GM18519 (cell line): Measurements from ENCODE around the gene ABHD3.
"Not testable (repeated sequence)": the region's sequence is repeated elsewhere in the genome, so short reads cannot be mapped to it uniquely, and the experiment has no call there.

ENCODE experiments used
- ATAC-seq: cut with Tn5 transposase; IDR thresholded peaks from one replicate; pipeline ENCODE4 v1.9.1; 2021; ENCODE audit warnings: mild to moderate bottlenecking, moderate library complexity; ENCODE audit not compliant: unreplicated experiment, low FRiP score

Gene ABHD3, protein sequence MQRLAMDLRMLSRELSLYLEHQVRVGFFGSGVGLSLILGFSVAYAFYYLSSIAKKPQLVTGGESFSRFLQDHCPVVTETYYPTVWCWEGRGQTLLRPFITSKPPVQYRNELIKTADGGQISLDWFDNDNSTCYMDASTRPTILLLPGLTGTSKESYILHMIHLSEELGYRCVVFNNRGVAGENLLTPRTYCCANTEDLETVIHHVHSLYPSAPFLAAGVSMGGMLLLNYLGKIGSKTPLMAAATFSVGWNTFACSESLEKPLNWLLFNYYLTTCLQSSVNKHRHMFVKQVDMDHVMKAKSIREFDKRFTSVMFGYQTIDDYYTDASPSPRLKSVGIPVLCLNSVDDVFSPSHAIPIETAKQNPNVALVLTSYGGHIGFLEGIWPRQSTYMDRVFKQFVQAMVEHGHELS

DNA sequence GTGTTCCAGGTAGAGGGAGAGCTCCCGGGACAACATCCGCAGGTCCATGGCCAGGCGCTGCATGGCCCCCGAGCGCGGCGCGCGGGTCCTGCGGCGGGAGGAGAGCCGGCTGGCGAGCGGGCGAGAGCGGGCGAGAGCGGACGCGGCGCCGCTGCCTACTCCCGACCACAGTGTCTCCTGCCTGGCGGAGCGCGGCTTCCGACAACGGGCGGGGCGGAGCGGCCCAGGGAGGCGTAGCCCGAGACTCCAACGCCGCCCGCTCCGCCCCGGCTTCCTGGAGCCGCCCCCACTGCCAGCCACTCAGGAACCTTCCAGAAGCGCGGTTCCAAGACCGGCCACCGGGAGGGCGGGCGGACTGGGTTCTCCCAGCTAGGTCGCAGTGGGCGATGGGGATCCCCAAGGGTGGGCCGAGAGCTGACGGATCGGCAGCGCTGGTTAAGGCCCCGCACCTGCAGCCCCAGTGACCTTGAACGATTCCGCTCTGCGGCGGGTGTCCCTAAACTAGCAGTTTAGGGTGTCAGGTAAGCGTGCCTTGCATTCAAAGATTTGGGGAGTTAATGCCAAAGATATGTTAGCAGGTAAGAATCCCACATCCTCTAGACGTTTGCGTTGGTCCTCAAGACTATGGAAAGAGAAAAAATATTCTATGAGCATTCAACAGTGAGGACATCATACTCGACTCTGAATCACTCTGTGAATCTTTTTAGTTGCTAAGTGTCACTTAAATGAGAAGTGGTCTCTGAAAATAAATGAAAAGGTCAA lies at the start of gene ABHD3:
Gene ABHD3, minus strand, starts transcription at position 172 of the 762 bp plus-strand sequence. Its CDS starts 109 bp downstream, at position 63.
- ATAC-seq, result peak; percentile 88

DNA sequence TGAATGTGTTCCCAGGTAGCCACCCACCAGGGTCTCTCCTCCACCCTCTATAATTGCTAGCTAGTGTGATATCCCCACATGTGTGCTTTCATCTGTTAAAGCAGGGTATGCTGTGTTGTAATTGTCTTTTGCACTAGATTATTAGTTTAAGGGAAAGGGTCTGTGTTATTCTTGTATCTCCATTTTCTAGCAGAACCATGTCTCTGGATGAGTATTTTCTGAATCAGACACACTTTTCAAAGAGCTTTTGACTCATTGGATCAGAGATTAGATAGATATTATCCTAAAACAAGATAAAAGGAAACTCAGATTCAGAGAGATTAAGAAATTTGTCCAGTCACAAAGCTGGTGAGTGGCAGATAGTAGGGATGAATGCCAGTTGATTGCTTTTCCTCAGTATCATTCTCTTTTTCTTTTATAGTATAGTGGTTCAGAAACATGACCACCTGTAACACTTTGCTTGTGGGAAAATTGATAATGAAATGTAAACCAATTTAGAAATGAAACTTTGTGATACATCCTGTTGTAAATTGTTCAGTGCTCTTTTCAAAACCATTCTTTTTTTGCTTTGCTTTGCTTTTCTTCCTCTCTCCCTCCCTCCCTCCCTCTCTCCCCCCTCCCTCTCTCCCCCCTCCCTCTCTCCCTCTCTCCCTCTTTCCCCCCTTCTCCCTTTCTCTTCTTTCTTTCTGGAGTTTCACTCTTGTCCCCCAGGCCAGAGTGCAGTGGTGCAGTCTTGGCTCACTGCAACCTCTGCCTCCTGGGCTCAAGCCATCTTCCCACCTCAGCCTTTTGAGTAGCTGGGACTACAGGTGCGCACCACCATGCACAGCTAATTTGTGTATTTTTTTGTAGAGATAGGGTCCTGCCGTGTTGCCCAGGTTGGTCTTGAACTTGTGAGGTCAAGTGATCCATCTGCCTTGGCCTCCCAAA lies 43.5 kb upstream of the ABHD3 start:
- no peak for ATAC-seq

DNA sequence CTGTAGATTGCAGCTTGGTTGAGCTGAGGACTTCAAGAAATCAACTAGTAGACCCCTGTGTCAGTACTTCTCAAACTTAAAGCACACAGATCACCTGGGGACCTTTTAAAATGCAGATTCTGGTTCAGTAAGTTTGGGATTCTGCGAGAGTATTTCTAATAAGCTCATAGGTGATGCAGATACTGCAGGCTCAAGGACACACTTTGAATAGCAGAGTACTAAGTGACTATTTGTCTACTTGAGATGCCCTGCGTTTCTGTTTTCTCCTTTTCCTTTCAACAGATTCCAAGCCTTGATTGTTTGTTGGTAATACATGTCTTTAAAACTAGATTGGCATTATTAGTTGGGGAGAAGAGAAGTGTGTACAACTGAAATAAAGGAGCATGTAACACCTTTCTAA lies 42.7 kb upstream of the ABHD3 start:
- no peak for ATAC-seq

DNA sequence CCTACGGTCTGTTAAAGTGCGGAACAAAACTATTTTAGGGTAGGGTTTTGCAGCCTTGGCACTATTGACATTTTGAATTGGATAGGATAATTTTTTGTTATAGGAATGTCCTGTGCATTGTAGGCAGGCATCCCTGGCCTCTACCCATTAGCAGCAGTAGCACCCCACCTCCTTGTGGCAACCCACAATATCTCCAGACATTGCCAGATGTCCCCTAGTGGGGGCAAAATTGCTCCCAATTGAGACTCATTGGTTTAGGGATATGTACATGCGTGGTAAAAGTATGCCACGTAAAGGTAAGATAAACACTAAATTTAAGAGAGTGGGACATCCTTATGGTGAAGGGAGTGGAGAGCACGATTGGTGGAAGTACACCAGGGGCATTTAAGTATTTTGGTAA lies 40.7 kb upstream of the ABHD3 start:
- no peak for ATAC-seq

DNA sequence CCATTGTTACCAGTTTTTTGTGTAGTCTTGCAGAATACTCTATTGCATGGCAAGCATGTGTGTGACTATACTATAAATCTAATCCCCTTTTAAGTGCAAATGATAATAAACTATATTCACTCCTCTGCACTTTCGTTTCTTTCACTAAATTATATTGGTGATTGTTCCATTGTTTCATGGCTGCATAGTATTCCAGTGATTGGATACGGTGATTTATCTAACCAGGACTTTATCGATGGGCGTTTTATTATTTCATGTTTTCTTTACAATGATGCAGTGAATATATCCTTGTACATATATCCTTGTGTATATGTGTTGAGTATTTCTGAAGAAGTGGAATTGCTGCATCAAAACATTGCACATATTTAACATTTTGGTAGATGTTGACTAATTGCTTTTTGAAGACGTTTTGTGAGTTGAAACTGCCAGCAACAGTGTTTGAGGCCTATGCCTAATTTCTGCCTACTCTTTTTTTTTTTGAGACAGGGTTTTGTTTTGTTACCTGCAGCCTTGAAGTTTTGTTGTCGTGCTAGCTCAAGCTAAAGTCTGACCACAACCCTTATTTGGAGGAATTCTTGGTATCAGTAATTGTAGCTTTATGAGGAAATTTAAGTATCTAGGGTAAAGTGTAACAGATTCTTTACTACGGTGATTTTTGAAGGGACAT lies 38.7 kb upstream of the ABHD3 start:
- ATAC-seq, result no peak

DNA sequence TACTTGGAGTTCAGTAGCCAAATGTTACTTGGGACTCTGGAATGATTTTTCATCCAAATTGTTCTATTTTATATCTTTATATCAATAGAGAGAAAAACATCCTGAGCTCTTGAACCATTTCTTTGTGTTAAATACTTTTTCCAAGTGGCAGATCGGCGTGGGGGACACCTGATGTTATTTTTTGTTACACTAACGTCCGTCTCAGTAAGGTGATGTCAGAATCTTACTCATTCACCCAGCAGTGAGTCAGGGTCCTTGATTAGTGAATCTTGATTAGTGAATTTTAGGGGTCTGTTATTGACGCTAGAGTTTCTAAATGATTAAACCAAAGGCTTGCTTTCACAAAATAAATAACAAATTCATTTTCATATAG lies 37.7 kb upstream of the ABHD3 start:
- ATAC-seq, result no peak

DNA sequence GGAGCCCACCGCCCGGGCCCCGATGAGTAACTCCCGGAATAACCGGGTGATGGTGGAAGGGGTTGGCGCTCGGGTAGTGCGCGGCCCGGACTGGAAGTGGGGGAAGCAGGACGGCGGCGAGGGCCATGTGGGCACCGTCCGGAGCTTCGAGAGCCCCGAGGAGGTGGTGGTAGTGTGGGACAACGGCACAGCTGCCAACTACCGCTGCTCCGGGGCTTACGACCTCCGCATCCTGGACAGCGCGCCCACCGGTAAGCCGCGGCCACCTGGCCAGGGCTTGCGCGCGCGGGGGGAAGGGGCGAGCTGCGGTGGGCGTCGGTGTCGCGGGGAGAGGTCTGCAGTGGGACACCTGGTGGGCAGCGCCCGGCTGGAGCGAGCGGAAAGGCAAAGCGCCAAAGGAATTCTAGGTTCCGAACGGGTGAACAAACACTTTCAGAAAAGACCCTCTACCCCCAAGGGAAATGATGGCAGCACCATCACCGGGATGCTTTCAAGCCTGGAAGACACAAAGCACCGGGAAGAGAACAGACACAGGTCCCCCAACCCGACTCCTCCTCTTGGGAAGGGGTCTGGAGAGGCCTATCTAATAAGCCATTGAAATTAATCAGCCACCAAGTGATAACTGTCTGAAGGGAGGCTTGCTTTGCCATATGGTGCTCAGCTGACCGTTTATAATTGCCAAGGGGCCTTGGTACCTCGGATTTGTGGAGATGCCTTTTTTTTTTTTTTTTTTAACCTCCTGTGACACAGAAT lies 37.2 kb upstream of the ABHD3 start:
- ATAC-seq, result peak; percentile 7

DNA sequence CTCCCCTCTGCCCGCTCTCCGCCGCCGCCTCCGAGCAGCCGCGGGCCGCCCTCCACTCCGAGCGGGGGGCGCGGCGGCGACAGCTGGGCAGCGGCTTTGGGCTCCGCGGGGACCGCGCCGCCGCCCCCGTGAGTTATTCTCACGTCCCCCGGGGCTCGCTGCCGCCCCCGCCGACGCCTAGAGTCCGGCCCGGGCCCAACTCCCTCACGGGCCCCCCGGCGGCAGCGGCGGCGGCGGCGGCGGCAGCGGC lies 36.7 kb upstream of the ABHD3 start:
- ATAC-seq, result no peak

DNA sequence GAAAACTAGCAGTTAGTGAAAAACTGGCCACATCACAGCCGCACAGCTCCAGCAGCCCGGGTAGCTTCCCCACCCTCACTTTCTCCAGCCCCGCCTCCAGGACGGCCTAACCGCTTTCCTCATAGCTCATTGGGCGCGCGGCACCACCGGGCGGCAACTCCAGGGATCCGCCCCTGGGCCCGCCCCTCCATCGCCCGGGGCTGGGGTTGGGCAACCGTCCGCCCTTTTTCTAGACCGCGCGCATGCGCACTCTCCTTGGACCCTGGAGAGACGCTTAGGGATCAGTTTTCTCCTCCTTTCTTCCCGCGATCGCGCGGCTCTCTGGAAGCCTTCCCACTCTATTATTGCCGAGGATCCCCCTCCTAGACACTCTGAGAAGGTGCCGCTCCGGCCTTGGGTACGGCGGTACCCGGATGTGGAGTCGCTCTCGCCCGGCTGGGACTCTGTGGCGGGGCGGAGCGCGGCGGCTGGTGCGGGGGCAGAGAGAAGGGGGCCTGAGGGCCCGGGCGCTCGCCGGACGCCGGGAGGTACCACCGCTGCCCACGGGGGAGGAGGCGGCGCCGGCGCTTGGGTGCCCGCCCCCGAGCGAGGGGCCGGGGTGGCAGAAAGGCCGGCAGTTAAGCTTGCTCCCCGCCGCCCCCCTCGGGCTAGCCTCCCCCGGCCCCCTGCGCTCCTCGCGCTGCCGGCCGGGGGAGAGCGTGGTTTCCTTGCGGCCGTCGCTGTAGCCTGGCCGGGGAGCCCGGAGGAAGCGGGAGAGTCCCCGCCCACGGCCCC lies 36.2 kb upstream of the ABHD3 start, which contains the start of gene MIB1:
Gene MIB1, plus strand, starts transcription at position 255 of the 774 bp plus-strand sequence. CDS start 792 bp downstream, outside the sequence.
- ATAC-seq, result peak; percentile 92

DNA sequence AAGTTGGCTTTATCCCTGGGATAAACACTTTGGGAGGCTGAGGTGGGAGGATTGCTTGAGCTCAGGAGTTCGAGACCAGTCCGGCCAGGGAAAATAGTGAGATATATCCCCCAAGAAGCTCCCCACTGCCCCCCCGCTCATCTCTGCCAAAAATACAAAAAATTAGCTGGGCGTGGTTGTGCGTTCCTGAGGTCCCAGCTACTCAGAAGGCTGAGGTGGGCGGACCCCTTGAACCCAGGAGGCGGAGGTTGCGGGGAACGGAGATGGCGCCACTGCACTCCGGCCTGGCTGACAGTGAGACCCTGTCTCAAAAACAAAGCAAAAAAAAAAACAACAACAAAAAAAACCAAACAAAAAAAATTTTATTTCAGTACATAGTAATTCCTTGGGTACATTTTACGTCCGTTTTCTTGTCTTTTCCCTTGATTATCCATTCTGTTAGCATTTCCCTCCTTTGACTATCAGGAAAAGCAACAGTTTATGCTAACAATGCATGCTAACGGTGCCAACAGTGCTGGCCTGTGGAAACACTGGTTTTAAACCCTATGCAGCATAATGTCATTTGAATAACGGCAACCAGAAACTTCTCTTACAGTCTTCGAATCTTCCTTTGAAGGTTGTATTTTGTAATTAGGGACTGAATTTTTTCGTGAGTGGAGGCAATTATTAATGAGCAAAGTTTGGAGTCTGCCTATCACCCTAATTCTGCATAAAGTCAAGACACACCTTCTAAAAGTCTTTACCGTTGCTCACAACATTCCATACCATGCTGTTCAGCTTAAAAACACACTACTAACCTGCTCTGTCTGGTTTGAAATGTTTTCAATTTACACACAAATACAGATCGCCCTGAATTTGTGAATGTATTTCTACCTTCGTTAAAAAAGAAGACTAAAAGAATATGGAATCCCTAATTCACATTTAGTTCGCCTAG lies 35.3 kb upstream of the ABHD3 start:
- peak; percentile 20 for ATAC-seq

DNA sequence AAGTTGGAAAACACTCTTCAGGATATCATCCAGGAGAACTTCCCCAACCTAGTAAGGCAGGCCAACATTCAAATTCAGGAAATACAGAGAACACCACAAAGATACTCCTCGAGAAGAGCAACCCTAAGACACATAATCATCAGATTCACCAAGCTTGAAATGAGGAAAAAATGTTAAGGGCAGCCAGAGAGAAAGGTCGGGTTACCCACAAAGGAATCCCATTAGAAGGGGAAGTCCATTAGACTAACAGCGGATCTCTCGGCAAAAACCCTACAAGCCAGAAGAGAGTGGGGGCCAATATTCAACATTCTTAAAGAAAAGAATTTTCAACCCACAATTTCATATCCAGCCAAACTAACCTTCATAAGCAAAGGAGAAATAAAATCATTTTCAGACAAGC lies 32.4 kb upstream of the ABHD3 start:
- not testable (repeated sequence) for ATAC-seq

DNA sequence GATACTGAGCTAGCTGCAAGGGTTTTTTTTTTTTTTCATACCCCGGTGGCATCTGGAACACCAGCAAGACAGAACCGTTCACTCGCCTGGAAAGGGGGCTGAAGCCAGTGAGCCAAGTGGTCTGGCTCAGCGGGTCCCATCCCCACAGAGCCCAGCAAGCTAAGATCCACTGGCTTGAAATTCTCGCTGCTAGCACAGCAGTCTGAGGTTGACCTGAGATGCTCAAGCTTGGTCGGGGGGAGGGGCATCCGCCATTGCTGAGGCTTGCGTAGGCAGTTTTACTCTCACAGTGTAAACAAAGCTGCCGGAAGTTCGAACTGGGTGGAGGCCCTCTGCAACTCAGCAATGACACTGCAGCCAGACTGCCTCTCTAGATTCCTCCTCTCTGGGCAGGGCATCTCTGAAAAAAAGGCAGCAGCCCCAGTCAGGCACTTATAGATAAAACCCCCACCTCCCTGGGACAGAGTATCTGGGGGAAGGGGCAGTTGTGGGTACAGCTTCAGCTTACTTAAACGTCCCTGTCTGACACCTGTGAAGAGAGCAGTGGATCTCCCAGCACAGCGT lies 31.0 kb upstream of the ABHD3 start:
- no peak for ATAC-seq

DNA sequence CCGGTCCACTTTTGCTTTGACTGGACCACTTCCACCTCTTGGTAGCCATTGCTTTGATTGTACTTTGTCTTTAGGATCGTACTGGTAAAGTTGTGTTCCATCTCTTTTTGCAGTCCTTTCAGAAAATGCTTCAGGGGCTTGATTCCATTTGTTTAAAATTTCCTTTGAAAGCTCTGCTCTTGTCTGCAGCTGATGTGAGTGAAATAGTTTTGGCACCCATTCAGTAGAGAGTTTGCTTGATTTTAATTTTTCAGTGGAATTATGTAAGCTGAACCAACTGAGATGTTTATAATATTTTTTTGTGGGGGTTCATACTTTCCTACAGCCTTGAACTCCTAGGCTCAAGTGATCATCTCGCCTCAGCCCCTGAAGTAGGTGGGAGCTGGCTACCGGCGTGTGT lies 28.4 kb upstream of the ABHD3 start:
- no peak for ATAC-seq

DNA sequence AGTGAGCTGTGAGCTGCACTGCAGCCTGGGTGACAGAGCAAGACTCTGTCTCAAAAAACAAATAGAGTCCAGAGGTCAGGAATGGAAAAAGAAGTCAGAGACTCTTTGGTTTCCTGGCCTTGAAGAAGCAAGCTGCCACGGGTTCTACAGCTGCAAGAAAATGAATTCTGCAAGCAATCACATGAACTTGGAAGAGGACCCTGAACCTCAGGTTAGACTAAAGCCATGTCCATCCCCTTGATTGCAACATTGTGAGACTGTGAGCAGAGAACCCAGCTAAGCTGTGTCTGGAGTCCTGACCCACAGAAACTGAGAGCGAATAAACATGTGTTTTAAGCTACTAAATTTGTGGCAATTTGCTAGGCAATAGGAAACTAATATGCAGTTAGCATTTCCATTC lies 23.1 kb upstream of the ABHD3 start:
- no peak for ATAC-seq

DNA sequence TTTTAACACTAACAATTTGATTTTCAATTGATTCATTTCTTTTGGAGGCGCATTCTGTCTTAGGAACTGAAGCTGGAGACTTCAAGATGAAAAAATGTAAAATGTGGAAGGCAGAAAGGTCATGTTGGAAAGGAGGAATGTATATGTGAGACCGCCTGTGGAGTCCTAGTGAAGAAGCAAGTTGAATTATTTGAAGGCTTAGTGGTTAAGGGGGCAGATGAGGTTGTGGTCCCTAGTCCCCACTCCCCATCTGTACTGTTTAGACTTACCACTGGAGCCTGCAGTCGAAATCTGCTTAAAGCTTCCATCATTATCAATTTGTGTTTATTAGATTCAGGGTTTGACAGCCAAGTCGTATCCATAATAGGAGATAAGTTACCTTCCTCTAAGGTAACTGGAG lies 20.6 kb upstream of the ABHD3 start:
- no peak for ATAC-seq

DNA sequence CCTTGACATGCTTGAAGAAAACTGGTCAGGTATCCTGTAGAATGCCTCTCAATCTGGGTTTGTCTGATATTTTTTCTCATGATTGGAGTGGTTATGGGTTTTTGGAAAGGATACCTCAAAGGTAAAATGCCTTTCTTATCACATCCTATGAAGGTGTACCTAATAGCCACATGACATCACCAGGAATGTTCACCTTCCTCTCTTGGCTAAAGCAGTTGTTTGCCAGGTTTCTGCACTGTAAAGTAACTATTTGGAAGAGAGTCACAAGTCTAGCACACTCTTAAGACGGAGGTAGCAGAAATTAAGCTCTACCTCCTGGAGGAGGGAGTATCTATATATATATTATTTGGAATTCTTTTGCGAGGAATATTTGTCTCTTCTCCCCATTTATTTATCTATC lies 18.1 kb upstream of the ABHD3 start:
- no peak for ATAC-seq

DNA sequence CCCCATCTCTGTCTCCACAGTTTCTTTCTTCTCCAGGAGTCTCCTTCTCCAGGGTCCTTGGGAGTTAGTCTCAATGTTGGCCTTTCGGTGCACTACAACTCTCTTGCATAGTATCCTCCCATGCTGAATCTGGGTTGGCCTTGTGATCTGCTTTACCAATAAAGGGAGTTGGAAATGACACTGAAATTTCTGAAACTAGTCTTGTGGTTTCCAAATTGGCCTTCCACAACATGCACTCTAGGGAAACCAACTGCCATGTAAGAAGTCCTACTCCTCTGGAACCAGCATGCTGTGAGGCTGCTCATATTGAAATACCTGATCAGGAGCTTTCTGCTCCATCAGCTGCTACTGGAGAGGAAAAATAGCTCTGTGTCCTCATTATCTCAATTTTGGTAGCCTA lies 9.9 kb upstream of the ABHD3 start:
- no peak for ATAC-seq

DNA sequence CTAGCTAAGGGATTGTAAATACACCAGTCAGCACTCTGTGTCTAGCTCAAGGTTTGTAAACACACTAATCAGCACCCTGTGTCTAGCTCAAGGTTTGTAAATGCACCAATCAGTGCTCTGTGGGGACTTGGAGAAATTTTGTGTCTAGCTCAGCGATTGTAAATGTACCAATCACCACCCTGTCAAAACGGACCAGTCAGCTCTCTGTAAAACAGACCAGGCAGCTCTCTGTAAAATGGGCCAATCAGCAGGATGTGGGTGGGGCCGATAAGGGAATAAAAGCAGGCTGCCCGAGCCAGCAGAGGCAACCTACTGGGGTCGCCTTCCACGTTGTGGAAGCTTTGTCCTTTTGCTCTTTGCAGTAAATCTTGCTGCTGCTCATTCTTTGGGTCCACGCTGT lies 2.6 kb upstream of the ABHD3 start:
- not testable (repeated sequence) for ATAC-seq
